Caco-2 (cell line): Measurements from ENCODE around the gene SLC22A16. TPM values are rescaled to one million over a fixed set of nuclear protein-coding genes. Genes with fewer than 3 reads are reported as not detected.

Source experiments
- BruUV-seq: library from RNA; stranded (reverse); fragments of 400-500 nt; replicated peaks from 2 replicates; lab custom pipeline; 2021; lab: Mats Ljungman, UMichigan
- CTCF ChIA-PET: fragments of 300-600 bp; sonication (Branson Sonifier 250); formaldehyde crosslinking; loops from one replicate; lab custom pipeline; 2022; ENCODE audit warnings: antibody characterized with exemption; lab: Charles Lee
- POLR2A ChIA-PET: fragments of 300-600 bp; sonication (Branson Sonifier 250); formaldehyde crosslinking; loops from one replicate; lab custom pipeline; 2022; ENCODE audit warnings: antibody characterized with exemption; lab: Charles Lee
- DNase-seq, 2 experiments: peaks; one replicate each; pipeline versions ENCODE4 v3.0.0 to v3.0.0-alpha.2; 2020 to 2022
- H3K27me3 ChIP-seq: replicated peaks from 2 replicates; pipeline ENCODE4 v1.6.0; 2011; ENCODE audit warnings: low read length; ENCODE audit not compliant: control insufficient read depth, insufficient read depth
- H3K36me3 ChIP-seq: 2 replicates; pipeline ENCODE4 v1.5.1; 2011; ENCODE audit warnings: low read length; ENCODE audit not compliant: control insufficient read depth, insufficient read depth
- H3K4me1 ChIP-seq: fragments of 250-450 bp; sonication (Bioruptor Pico); 2 replicates; pipeline ENCODE4 v1.5.1; 2020; ENCODE audit warnings: mild to moderate bottlenecking
- H3K4me3 ChIP-seq: 2 replicates; pipeline ENCODE4 v1.5.1; 2011; ENCODE audit warnings: low read depth, mild to moderate bottlenecking, control low read depth, low read length
- H3K9me3 ChIP-seq: fragments of 250-450 bp; sonication (Bioruptor Pico); 2 replicates; pipeline ENCODE4 v1.5.1; 2020; ENCODE audit warnings: mild to moderate bottlenecking, moderate library complexity
- H3K27ac Mint-ChIP-seq: one replicate; pipeline ENCODE4 v1.8.0; 2022; ENCODE audit warnings: mixed read lengths; ENCODE audit not compliant: unreplicated experiment
- H3K27me3 Mint-ChIP-seq: one replicate; pipeline ENCODE4 v1.8.0; 2022; ENCODE audit warnings: mixed read lengths; ENCODE audit not compliant: insufficient read depth, unreplicated experiment
- H3K36me3 Mint-ChIP-seq: one replicate; pipeline ENCODE4 v1.8.0; 2022; ENCODE audit warnings: mild to moderate bottlenecking, mixed read lengths; ENCODE audit not compliant: insufficient read depth, unreplicated experiment
- H3K4me1 Mint-ChIP-seq: one replicate; pipeline ENCODE4 v1.8.0; 2022; ENCODE audit warnings: low read depth, mixed read lengths; ENCODE audit not compliant: unreplicated experiment
- H3K4me3 Mint-ChIP-seq: one replicate; pipeline ENCODE4 v1.8.0; 2022; ENCODE audit warnings: mild to moderate bottlenecking, moderate library complexity, mixed read lengths; ENCODE audit not compliant: unreplicated experiment
- H3K9me3 Mint-ChIP-seq: one replicate; pipeline ENCODE4 v1.8.0; 2022; ENCODE audit warnings: mixed read lengths; ENCODE audit not compliant: unreplicated experiment
- intact Hi-C: fragments of 100-400 bp; cut with micrococcal nuclease; formaldehyde crosslinking; loops from one replicate; pipeline ENCODE4 v1.10.0; 2022; ENCODE audit not compliant: unreplicated experiment
- total RNA-seq: library from RNA; stranded (reverse); gene quantifications from 2 replicates; pipeline ENCODE4 v1.2.3, GENCODE V29; 2022
- TF ChIP-seq, protein P1 (sequence below), 2 experiments: fragments of 200-600 bp in 1 of 2; IDR thresholded peaks; 1 replicate in 1 of 2; 2 replicates in 1 of 2; pipeline versions ENCODE4 v1.5.1 to v1.8.0; 2011 to 2022; ENCODE audit warnings: antibody characterized with exemption in 1 of 2, control low read depth in 1 of 2, inconsistent platforms in 1 of 2, low read depth in 1 of 2, low read length in 1 of 2, mild to moderate bottlenecking in 1 of 2, moderate library complexity in 1 of 2; ENCODE audit not compliant: insufficient read depth in 1 of 2, severe bottlenecking in 1 of 2, unreplicated experiment in 1 of 2

SLC22A16 gene
- total RNA-seq, 1 experiment from 2014 or later, result not detected

DNA sequence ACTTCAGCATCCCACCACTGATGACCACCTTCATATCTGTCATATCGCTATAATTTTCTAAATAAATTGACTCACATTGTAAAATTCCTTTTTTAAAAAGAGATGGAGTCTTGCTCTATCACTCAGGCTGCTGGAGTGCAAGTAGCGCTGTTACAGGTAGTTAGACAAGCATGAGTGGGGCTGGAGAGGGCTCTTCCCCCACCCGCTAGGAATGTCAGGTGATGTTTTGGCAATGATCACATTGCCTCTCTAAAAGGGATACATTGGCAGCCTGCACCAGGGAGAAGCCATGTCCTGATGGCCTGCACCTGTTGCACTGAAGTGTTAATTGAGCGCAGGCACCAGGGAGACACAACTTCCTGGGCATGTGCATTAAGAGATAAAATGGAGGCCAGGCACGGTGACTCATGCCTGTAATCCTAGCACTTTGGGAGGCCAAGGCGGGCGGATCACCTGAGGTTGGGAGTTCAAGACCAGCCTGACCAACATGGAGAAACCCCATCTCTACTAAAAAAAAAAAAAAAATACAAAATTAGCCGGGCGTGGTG lies 16.9 kb upstream of the SLC22A16 start:
- Histone ChIP-seq H3K36me3 (no peaks in the 10 kb centered on the region), H3K4me3 (no peak overlapping the region), H3K9me3 (no peaks in the 10 kb centered on the region), H3K27me3 (no peaks in the 10 kb centered on the region), H3K4me1 (no peaks in the 10 kb centered on the region)
- H3K4me1 Mint-ChIP-seq, result peaks cover 14% of the 10 kb centered on the region
- CTCF ChIA-PET, result no interaction called here
- no TSS peak for BruUV-seq
- H3K9me3 Mint-ChIP-seq, result peaks cover 10% of the 10 kb centered on the region
- POLR2A ChIA-PET, result no interaction called here
- H3K27ac Mint-ChIP-seq, result no peak overlapping the region
- DNase-seq, result no peak
- H3K27me3 Mint-ChIP-seq, result no peaks in the 10 kb centered on the region
- intact Hi-C loops, result no loop called here
- H3K36me3 Mint-ChIP-seq, result no peaks in the 10 kb centered on the region
- TF ChIP-seq, protein P1, sequence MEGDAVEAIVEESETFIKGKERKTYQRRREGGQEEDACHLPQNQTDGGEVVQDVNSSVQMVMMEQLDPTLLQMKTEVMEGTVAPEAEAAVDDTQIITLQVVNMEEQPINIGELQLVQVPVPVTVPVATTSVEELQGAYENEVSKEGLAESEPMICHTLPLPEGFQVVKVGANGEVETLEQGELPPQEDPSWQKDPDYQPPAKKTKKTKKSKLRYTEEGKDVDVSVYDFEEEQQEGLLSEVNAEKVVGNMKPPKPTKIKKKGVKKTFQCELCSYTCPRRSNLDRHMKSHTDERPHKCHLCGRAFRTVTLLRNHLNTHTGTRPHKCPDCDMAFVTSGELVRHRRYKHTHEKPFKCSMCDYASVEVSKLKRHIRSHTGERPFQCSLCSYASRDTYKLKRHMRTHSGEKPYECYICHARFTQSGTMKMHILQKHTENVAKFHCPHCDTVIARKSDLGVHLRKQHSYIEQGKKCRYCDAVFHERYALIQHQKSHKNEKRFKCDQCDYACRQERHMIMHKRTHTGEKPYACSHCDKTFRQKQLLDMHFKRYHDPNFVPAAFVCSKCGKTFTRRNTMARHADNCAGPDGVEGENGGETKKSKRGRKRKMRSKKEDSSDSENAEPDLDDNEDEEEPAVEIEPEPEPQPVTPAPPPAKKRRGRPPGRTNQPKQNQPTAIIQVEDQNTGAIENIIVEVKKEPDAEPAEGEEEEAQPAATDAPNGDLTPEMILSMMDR (IDR thresholded peaks at IDR 0.05; ENCODE audit: insufficient read depth in 1 of 2, low read depth in 1 of 2, low read length in 1 of 2, severe bottlenecking in 1 of 2, unreplicated experiment in 1 of 2), result no peak
- no peak overlapping the region for H3K4me3 Mint-ChIP-seq

DNA sequence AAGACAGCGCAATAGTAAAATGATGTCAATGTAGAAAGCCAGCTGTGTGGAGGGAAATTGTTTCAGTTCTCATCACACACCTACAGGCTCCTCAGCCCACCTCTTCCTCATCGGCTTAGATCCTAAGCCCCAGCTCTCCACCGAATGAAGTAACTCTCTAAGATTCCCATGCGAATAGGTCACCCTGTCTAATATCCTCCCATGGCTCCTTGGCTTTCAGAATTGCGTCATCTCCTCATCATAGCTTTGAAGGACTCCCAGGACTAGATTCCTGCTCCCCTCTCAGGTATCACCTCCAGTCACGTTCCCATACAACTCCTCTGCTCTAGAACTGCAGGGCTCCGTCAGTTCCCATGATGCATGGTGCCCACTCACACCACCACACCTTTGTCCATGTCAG lies 16.2 kb upstream of the SLC22A16 start:
- H3K4me1 ChIP-seq, result no peaks in the 10 kb centered on the region
- no TSS peak for BruUV-seq
- DNase-seq, result no peak
- Mint-ChIP-seq H3K4me3 (no peak overlapping the region), H3K9me3 (peaks cover 5% of the 10 kb centered on the region), H3K36me3 (no peaks in the 10 kb centered on the region), H3K27me3 (no peaks in the 10 kb centered on the region), H3K4me1 (peaks cover 14% of the 10 kb centered on the region), H3K27ac (no peak overlapping the region)
- TF ChIP-seq, protein P1 (IDR thresholded peaks at IDR 0.05; ENCODE audit: insufficient read depth in 1 of 2, low read depth in 1 of 2, low read length in 1 of 2, severe bottlenecking in 1 of 2, unreplicated experiment in 1 of 2), result no peak
- no peaks in the 10 kb centered on the region for H3K27me3 ChIP-seq
- H3K36me3 ChIP-seq, result no peaks in the 10 kb centered on the region
- ChIA-PET POLR2A (no interaction called here), CTCF (no interaction called here)
- H3K4me3 ChIP-seq, result no peak overlapping the region
- intact Hi-C loops, result no loop called here
- no peaks in the 10 kb centered on the region for H3K9me3 ChIP-seq

GRCh38 chr6:110491644-110492317 lies 15.4 kb upstream of the SLC22A16 start:
- peaks cover 14% of the 10 kb centered on the region for H3K4me1 Mint-ChIP-seq
- POLR2A ChIA-PET, result interaction anchor here (0.6 kb wide), 1 partner anchor 55 kb away, joined by 3 read pairs; no protein-coding TSS in a partner anchor
- no peaks in the 10 kb centered on the region for H3K27me3 ChIP-seq
- no peak overlapping the region for H3K4me3 Mint-ChIP-seq
- intact Hi-C loops, result no loop called here
- no TSS peak for BruUV-seq
- H3K27me3 Mint-ChIP-seq, result no peaks in the 10 kb centered on the region
- no peaks in the 10 kb centered on the region for H3K9me3 Mint-ChIP-seq
- no peaks in the 10 kb centered on the region for H3K36me3 ChIP-seq
- DNase-seq, result no peak
- no peak overlapping the region for H3K27ac Mint-ChIP-seq
- CTCF ChIA-PET, result no interaction called here
- no peaks in the 10 kb centered on the region for H3K36me3 Mint-ChIP-seq
- no peaks in the 10 kb centered on the region for H3K9me3 ChIP-seq
- H3K4me3 ChIP-seq, result no peak overlapping the region
- H3K4me1 ChIP-seq, result no peaks in the 10 kb centered on the region
- TF ChIP-seq, protein P1 (IDR thresholded peaks at IDR 0.05; ENCODE audit: insufficient read depth in 1 of 2, low read depth in 1 of 2, low read length in 1 of 2, severe bottlenecking in 1 of 2, unreplicated experiment in 1 of 2), result no peak
